Lower leg skin (tissue), 4 donors: ENCODE measurements around the gene RXRA. TPM values are rescaled to one million over a fixed set of nuclear protein-coding genes. Genes with fewer than 3 reads are reported as not detected.

Experiments
- DNase-seq, 2 donors: peaks; one replicate each; pipeline ENCODE4 v3.0.0-alpha.2; 2019; ENCODE audit warnings: low spot score in 2 of 2
- H3K4me3 ChIP-seq: fragments of 200-600 bp; sonication (generic); 2 replicates; pipeline ENCODE4 v1.5.1; 2017; ENCODE audit warnings: mild to moderate bottlenecking, low read depth; ENCODE audit not compliant: poor library complexity, severe bottlenecking
- CTCF ChIP-seq, 3 donors: fragments of 450-650 bp; IDR thresholded peaks; one replicate each; pipeline ENCODE4 v1.5.1; 2016; ENCODE audit warnings: antibody characterized with exemption in 3 of 3, mild to moderate bottlenecking in 3 of 3, moderate library complexity in 2 of 3
- POLR2A ChIP-seq, 2 donors: fragments of 450-650 bp; IDR thresholded peaks; one replicate each; pipeline ENCODE4 v1.6.1; 2016 to 2017; ENCODE audit warnings: antibody characterized with exemption in 2 of 2, mild to moderate bottlenecking in 1 of 2, moderate library complexity in 1 of 2
- WGBS, 2 donors: methylation state at CpG; one replicate each; pipeline ENCODE4 v1.1.5; 2018; 5-methylcytosine and 5-hydroxymethylcytosine counted together
- intact Hi-C: fragments of 100-400 bp; cut with DNase I; formaldehyde crosslinking; loops from one replicate; pipeline ENCODE4 v1.15.0; 2023; ENCODE audit warnings: low total_unique reads
- total RNA-seq, 4 donors: library from RNA; depleted of rRNA; stranded (reverse); fragments of >200 nt; gene quantifications; one replicate each; pipeline ENCODE4 v1.1.0, GENCODE V29; 2016

The RXRA gene
- total RNA-seq, 4 donors from 2014 or later: 143 to 242 (median 166) TPM

- TF ChIP-seq POLR2A (IDR thresholded peaks at IDR 0.05): no peak
- TF ChIP-seq CTCF (IDR thresholded peaks at IDR 0.05): no peak
- H3K4me3 ChIP-seq: no peak overlapping the region
- intact Hi-C loops: loop anchor here (10.0 kb wide), 2 partner anchors 57 to 163 kb away; no protein-coding TSS in a partner anchor
- 79 to 83% methylated on average over 13 of the region's 13 CpGs for WGBS, 2 donors
- DNase-seq: no peak
These were observed 11.2 kb downstream of the RXRA start for GRCh38 chr9:134337469-134337868.

- no peak overlapping the region for H3K4me3 ChIP-seq
- DNase-seq: no peak
- intact Hi-C loops: loop anchor here (10.0 kb wide), 2 partner anchors 56 to 164 kb away; no protein-coding TSS in a partner anchor
- TF ChIP-seq CTCF (IDR thresholded peaks at IDR 0.05): no peak
- TF ChIP-seq POLR2A (IDR thresholded peaks at IDR 0.05): no peak
- 29 to 53% methylated on average over 6 to 14 of the region's 27 CpGs for WGBS, 2 donors
These were observed 12.3 kb downstream of the RXRA start for GRCh38 chr9:134338394-134339182.

GRCh38 chr9:134339183-134339806, 13.0 kb downstream of the RXRA start:
- DNase-seq: no peak
- WGBS, 2 donors: 25% methylated on average over 10 to 17 of the region's 17 CpGs
- TF ChIP-seq CTCF (IDR thresholded peaks at IDR 0.05): no peak
- TF ChIP-seq POLR2A (IDR thresholded peaks at IDR 0.05): no peak
- H3K4me3 ChIP-seq: no peak overlapping the region
- intact Hi-C loops: loop anchor here (10.0 kb wide), 2 partner anchors 56 to 164 kb away; no protein-coding TSS in a partner anchor

GRCh38 chr9:134340475-134341160, 14.4 kb downstream of the RXRA start:
- 49 to 50% methylated on average over 20 to 26 of the region's 28 CpGs for WGBS, 2 donors
- no peak overlapping the region for H3K4me3 ChIP-seq
- no peak for TF ChIP-seq CTCF (IDR thresholded peaks at IDR 0.05)
- TF ChIP-seq POLR2A (IDR thresholded peaks at IDR 0.05): no peak
- intact Hi-C loops: no loop called here
- DNase-seq: no peak

GRCh38 chr9:134341306-134341705, 15.1 kb downstream of the RXRA start:
- no peak overlapping the region for H3K4me3 ChIP-seq
- intact Hi-C loops: no loop called here
- DNase-seq: no peak
- 3 to 16% methylated on average over 8 of the region's 9 CpGs for WGBS, 2 donors
- TF ChIP-seq POLR2A (IDR thresholded peaks at IDR 0.05): no peak
- no peak for TF ChIP-seq CTCF (IDR thresholded peaks at IDR 0.05)
